ENCODE measurements around the gene TRIOBP.

Gene TRIOBP

GRCh38 chr22:37807410-37808293, 110.8 kb downstream of the TRIOBP start, which contains the start of gene GCAT:
GCAT (plus strand) TSS chr22:37807934; CDS start chr22:37807968, 34 bp downstream.
- DNase-seq: peak; percentile 96

DNA sequence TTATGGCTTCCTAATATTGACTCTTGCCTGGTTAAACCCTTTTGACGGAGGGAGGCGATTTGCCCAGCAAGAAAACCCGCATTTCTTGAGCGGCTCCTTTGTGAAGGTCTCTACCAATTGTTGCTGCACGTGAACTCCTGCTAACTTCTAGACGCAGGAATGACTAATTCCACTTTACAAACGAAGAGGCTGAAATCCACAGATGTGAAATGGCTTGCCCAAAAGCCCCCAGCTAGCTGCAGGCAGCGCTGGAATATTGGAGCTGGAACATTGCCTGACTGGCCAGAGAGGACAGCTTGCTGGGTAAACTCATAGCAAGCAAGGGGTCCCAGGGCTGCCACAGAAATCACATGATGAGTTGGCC, 111.4 kb downstream of the TRIOBP start:
- DNase-seq: no peak

DNA sequence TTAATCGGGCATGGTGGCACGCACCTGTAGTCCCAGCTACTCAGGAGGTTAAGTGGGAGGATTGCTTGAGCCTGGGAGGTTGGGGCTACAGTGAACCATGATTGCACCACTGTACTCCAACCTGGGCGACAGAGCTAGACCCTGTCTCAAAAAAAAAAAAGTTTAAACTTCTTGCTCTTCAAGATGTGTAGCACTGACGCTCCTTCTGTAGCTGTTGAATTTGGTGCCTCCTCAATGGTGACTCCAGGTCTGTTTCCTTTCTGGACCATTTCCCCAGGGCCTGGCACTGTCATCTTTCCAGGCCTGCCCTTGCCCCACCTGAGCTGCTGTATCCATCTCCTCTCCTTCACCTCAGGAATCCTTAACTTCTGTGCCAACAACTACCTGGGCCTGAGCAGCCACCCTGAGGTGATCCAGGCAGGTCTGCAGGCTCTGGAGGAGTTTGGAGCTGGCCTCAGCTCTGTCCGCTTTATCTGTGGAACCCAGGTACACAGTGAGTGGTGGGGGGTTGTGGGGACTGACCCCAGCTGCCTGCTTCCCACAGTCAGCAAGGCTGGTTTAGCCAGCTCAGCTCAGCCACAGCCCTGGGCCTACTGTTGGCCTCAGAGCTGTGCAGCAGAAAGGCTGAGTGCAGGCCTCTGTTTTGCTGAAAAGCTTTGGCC, 113.0 kb downstream of the TRIOBP start:
- DNase-seq: no peak

GRCh38 chr22:37811867-37812266, 115.0 kb downstream of the TRIOBP start:
- DNase-seq: no peak

DNA sequence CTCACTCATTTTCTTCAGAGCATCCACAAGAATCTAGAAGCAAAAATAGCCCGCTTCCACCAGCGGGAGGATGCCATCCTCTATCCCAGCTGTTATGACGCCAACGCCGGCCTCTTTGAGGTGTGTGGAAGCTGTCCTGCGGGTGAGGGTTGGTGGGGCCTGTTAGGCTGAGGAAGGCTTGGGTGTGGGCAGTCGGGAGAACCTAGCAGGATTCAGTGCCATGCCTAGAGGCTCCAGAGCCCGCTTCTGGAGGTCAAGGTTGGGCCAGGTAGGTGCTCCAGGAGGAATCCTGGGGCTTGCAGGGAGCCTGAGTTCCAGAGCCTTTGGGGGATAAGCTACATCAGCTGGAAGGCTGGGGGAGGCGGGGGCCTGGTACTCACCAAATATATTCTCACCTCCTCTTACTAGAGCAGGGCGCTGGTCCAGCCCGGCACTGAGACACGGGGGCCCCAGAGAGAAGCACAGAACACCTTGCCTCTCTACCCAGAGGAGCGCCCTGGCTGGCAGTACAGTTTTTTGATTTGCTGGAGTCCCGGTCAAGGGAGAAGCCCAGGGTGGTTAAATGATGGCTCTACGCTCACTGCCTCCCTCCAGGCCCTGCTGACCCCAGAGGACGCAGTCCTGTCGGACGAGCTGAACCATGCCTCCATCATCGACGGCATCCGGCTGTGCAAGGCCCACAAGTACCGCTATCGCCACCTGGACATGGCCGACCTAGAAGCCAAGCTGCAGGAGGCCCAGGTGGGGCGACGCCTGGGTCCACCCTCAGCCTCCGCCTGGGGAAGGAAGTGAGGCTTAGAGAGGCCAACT, 116.2 kb downstream of the TRIOBP start:
- DNase-seq: no peak

DNA sequence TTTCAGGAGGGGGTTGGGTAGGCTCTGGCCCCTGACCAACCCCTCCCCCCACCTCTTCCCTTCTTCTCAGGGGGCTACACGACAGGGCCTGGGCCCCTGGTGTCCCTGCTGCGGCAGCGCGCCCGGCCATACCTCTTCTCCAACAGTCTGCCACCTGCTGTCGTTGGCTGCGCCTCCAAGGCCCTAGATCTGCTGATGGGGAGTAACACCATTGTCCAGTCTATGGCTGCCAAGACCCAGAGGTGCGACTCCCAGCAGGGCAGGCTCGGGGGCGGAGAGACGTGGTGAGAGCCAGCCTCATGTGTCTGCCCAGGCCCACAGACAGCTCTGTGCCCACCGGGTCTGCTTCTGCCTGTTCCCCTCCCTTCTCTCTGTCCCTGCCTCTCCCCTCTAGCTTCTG, 118.7 kb downstream of the TRIOBP start:
- DNase-seq: no peak

DNA sequence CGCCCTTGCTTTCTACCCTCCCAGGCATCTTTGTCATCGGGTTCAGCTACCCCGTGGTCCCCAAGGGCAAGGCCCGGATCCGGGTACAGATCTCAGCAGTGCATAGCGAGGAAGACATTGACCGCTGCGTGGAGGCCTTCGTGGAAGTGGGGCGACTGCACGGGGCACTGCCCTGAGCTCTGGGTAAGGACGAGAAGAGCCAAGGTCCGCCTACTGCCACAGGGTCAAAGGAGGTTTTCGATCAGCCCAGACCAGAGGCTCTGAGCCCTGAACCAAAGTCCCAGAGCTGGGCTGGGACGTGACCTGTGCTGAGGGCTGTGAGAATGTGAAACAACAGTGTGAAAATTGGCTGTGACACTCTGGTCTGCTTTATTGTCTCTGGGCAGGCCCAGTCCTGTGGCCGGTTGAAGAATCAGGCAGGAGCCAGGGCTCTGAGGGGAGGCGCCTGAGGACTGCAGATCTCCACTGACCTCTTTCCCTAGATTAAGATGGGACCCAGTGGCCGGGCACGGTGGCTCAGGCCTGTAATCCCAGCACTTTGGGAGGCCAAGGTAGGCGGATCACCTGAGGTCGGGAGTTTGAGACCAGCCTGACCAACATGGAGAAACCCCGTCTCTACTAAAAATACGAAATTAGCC, 119.8 kb downstream of the TRIOBP start:
- DNase-seq: no peak

DNA sequence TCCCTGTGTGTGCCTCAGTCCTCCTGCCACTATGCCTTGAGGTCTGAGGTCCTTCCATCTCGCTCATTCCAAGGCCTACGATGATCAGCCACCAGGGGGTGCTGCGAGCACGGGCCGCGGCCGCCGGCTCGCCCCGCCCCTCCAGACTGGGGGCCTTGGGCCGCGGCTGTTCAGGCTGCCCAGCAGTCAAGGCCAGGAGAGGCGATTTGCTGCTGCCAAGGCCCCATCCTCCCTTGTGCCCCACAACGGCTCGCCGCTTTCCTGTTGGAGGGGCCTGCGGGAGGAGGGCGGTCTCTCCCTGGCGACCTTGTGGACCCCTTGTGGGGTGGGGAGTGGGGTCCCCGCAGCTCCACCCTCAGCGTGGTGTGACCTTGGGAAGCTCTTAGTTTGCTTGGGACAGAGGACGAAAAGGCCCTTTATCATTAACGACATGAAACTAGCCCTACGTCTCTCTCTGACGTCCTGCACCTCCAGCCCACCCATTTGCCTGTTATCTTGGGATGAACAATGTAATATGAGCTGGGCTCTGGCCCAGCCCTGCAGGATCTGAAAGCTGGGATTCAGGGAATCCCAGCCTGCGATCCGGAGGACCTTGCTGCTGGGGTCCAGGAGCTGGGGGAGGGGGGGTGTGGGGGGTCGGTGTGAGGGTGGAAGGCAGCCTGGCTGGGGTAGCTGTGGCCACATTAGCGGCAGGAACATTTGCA, 121.0 kb downstream of the TRIOBP start:
- peak; percentile 86 for DNase-seq

- peak; percentile 77 for DNase-seq
Observed at GRCh38 chr22:37818409-37819104, 121.7 kb downstream of the TRIOBP start.

DNA sequence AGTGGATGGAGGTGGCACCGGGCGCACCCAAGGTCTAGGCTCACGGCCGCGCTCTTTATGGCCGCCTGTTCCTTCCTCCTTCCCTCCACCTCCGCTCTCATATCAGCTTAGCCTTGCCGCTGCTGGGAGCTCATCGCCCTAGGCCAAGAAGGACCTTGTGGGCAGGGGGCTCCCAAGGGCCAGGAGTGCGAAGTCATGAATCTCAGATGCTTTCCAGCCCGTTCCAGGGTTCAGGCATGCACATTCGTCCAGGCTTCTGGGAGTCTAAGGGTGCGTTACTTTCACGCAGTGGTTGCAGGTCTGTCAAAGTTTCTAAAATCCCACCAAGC, 122.2 kb downstream of the TRIOBP start:
- DNase-seq: no peak

- DNase-seq: no peak
Observed at GRCh38 chr22:37820350-37820749, 123.5 kb downstream of the TRIOBP start.

DNA sequence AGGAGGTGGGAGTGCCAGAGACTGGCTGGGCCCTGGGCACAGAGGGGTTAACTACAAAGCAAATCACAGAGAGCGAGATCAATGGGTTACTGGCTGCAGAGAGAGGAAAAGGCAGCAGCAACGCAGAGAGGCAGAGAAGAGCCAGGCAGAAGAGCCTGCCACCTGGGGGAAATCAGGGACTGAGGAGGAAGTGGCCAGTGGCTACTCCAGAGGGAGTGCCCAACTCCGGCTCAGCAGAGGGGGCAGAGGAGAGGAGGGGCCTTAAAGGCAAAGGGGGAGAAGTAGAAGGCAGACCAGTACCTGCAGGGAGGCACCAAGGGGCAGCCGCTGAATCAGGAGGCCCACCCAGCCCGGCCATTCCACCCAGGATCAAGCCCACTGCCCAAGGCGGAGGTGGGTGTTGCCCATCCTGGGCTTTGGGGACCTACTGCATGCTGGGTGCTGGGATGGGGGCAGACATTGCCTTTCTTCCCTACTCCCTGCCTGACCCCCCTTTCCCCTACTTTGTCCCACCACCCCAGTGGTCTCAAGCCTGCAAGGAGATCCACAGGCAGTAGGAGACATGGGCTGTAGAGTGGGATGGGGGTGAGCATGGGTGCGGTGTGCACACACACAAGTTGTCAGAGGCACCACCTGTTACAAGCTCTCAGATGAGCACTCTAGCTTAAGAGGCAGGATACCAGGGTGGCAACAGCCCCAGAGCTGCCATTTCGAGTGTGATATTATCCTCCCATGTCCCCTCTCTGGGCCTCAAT, 125.4 kb downstream of the TRIOBP start:
- DNase-seq: no peak

DNA sequence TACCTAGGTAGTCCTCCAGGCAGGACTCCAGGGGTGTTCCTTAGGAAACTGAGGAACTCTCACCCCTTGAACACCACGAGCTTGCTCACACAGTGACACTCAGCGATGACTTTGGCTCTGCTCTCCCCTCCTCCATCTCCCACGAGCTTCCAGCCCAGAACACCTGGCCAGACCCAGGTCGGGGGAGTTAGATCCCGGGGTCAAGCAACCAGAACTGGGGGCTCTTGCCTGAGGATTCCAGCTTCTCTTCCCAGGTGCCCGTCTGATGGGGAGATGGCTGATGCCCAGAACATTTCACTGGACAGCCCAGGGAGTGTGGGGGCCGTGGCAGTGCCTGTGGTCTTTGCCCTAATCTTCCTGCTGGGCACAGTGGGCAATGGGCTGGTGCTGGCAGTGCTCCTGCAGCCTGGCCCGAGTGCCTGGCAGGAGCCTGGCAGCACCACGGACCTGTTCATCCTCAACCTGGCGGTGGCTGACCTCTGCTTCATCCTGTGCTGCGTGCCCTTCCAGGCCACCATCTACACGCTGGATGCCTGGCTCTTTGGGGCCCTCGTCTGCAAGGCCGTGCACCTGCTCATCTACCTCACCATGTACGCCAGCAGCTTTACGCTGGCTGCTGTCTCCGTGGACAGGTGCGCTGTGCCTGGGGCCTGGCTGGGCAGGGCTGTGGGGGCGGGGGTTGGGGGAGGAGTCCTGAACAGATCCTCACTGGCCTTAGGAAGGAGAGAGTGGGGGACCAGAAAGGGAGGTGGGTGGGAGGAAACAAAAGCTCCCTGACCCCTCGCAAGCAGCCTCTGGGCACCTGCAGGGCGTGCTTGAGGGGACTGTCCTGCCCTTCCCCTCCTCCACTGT, 126.5 kb downstream of the TRIOBP start, which contains the start of gene GALR3:
TSS of gene GALR3 (plus strand) at position 249 of the 852 bp plus-strand sequence. CDS start at position 274, 25 bp downstream.
- no peak for DNase-seq

DNA sequence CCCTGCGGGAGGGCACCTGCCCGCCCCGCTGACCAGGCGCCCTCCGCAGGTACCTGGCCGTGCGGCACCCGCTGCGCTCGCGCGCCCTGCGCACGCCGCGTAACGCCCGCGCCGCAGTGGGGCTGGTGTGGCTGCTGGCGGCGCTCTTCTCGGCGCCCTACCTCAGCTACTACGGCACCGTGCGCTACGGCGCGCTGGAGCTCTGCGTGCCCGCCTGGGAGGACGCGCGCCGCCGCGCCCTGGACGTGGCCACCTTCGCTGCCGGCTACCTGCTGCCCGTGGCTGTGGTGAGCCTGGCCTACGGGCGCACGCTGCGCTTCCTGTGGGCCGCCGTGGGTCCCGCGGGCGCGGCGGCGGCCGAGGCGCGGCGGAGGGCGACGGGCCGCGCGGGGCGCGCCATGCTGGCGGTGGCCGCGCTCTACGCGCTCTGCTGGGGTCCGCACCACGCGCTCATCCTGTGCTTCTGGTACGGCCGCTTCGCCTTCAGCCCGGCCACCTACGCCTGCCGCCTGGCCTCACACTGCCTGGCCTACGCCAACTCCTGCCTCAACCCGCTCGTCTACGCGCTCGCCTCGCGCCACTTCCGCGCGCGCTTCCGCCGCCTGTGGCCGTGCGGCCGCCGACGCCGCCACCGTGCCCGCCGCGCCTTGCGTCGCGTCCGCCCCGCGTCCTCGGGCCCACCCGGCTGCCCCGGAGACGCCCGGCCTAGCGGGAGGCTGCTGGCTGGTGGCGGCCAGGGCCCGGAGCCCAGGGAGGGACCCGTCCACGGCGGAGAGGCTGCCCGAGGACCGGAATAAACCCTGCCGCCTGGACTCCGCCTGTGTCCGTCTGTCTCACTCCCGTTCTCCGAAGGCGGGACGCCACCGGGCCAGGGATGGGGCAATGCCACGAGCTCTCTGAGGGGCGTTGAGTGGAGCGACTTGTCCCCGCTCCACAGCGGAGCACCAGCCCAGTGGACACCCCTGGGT, 128.1 kb downstream of the TRIOBP start:
- no peak for DNase-seq
